Esophagus squamous epithelium (tissue), 5 donors: Measurements from ENCODE around the gene TADA3. TPM values are rescaled to one million over a fixed set of nuclear protein-coding genes. Genes with fewer than 3 reads are reported as not detected.
A peak's percentile ranks its signal among the peaks of the same experiment; 100 is the strongest.

ENCODE experiments used
- DNase-seq: peaks from one replicate; lab custom pipeline; 2025; lab: John Stamatoyannopoulos, UW
- H3K27ac ChIP-seq, 4 donors: fragments of 200-600 bp; sonication (generic); one replicate each; pipeline ENCODE4 v1.5.1; 2016 to 2019; ENCODE audit warnings: mild to moderate bottlenecking in 1 of 4
- H3K27me3 ChIP-seq, 4 donors: fragments of 200-600 bp; sonication (generic); 1 replicate in 3 of 4; 2 replicates in 1 of 4; pipeline versions ENCODE4 v1.5.1 to v1.6.0; 2017 to 2021; ENCODE audit warnings: antibody characterized with exemption in 1 of 4
- H3K36me3 ChIP-seq, 3 donors: fragments of 200-600 bp; sonication (generic); one replicate each; pipeline ENCODE4 v1.5.1; 2016 to 2019
- H3K4me1 ChIP-seq, 3 donors: fragments of 200-600 bp; sonication (generic); one replicate each; pipeline ENCODE4 v1.5.1; 2017 to 2019
- H3K4me3 ChIP-seq, 4 donors: fragments of 200-600 bp; sonication (generic); 1 replicate in 3 of 4; 2 replicates in 1 of 4; pipeline ENCODE4 v1.5.1; 2016 to 2019; ENCODE audit warnings: mild to moderate bottlenecking in 2 of 4, moderate library complexity in 1 of 4
- H3K9me3 ChIP-seq, 3 donors: fragments of 200-600 bp; sonication (generic); one replicate each; pipeline ENCODE4 v1.5.1; 2016 to 2019
- CTCF ChIP-seq, 6 experiments: fragments of 450-650 bp in 4 of 6; fragments of 200-600 bp in 2 of 6; sonication (generic) in 2 of 6; IDR thresholded peaks; one replicate each; pipeline ENCODE4 v1.5.1; 2016 to 2019; ENCODE audit warnings: antibody characterized with exemption in 6 of 6, mild to moderate bottlenecking in 4 of 6, moderate library complexity in 4 of 6
- POLR2A ChIP-seq, 4 donors: fragments of 450-650 bp; IDR thresholded peaks; one replicate each; pipeline ENCODE4 v1.6.1; 2017; ENCODE audit warnings: antibody characterized with exemption in 4 of 4, mild to moderate bottlenecking in 4 of 4, moderate library complexity in 3 of 4
- WGBS, 2 donors: methylation state at CpG; one replicate each; pipeline ENCODE4 v1.1.5; 2018; 5-methylcytosine and 5-hydroxymethylcytosine counted together
- intact Hi-C: fragments of 100-400 bp; cut with DNase I; formaldehyde crosslinking; loops from one replicate; pipeline ENCODE4 v1.15.0; 2022
- total RNA-seq, 4 donors: library from RNA; depleted of rRNA; stranded (reverse); fragments of >200 nt; gene quantifications; one replicate each; pipeline ENCODE4 v1.1.0, GENCODE V29; 2016
- donor health status: DM: yes; HTN: yes; CAD: no.

Gene TADA3
- total RNA-seq, 4 donors from 2014 or later = 34.7 to 54.4 (median 44.8) TPM

GRCh38 chr3:9779721-9780457 lies 12.4 kb downstream of the TADA3 start:
- peak overlapping the region; percentile 13 to 76 (median 34) for H3K27ac ChIP-seq
- intact Hi-C loops = no loop called here
- H3K4me1 ChIP-seq = peaks cover 0 to 32% (median 4%) of the 10 kb centered on the region in 3 donors
- TF ChIP-seq CTCF (IDR thresholded peaks at IDR 0.05) = no peak
- H3K36me3 ChIP-seq = peaks cover 5 to 60% (median 5%) of the 10 kb centered on the region in 3 donors
- no peak for DNase-seq
- 53 to 59% methylated on average over 3 to 5 of the region's 8 CpGs for WGBS, 2 donors
- H3K27me3 ChIP-seq = no peaks in the 10 kb centered on the region
- no peaks in the 10 kb centered on the region for H3K9me3 ChIP-seq
- no peak overlapping the region for H3K4me3 ChIP-seq

GRCh38 chr3:9779075-9779593 lies 13.1 kb downstream of the TADA3 start:
- TF ChIP-seq POLR2A (IDR thresholded peaks at IDR 0.05) = no peak
- no peak for TF ChIP-seq CTCF (IDR thresholded peaks at IDR 0.05)
- DNase-seq = no peak
- Histone ChIP-seq H3K27me3 (no peaks in the 10 kb centered on the region), H3K4me3 (no peak overlapping the region), H3K27ac (no peak overlapping the region), H3K9me3 (no peaks in the 10 kb centered on the region), H3K36me3 (peaks cover 5 to 52% (median 5%) of the 10 kb centered on the region in 3 donors), H3K4me1 (peaks cover 0 to 32% (median 4%) of the 10 kb centered on the region in 3 donors)
- intact Hi-C loops = no loop called here
- 79 to 82% methylated on average over 3 of the region's 6 CpGs for WGBS, 2 donors

- peaks cover 0 to 45% (median 5%) of the 10 kb centered on the region in 3 donors for H3K36me3 ChIP-seq
- no peaks in the 10 kb centered on the region for H3K9me3 ChIP-seq
- WGBS, 2 donors = 76 to 83% methylated on average over 4 to 5 of the region's 5 CpGs
- no peak for DNase-seq
- peaks cover 0 to 32% (median 4%) of the 10 kb centered on the region in 3 donors for H3K4me1 ChIP-seq
- no peak overlapping the region for H3K4me3 ChIP-seq
- no peak overlapping the region for H3K27ac ChIP-seq
- intact Hi-C loops = no loop called here
- TF ChIP-seq CTCF (IDR thresholded peaks at IDR 0.05) = no peak
- no peak for TF ChIP-seq POLR2A (IDR thresholded peaks at IDR 0.05)
- H3K27me3 ChIP-seq = no peaks in the 10 kb centered on the region
Observed at GRCh38 chr3:9778143-9779074, 13.9 kb downstream of the TADA3 start.

GRCh38 chr3:9777694-9778021 lies 14.6 kb downstream of the TADA3 start:
- no peak overlapping the region for H3K4me3 ChIP-seq
- no peak overlapping the region for H3K27ac ChIP-seq
- intact Hi-C loops = no loop called here
- H3K36me3 ChIP-seq = peaks cover 0 to 37% (median 5%) of the 10 kb centered on the region in 3 donors
- H3K4me1 ChIP-seq = peaks cover 0 to 32% (median 4%) of the 10 kb centered on the region in 3 donors
- TF ChIP-seq CTCF (IDR thresholded peaks at IDR 0.05) = no peak
- TF ChIP-seq POLR2A (IDR thresholded peaks at IDR 0.05) = no peak
- H3K9me3 ChIP-seq = no peaks in the 10 kb centered on the region
- WGBS, 2 donors = 83 to 100% methylated on average over 1 of the region's 1 CpG
- no peak for DNase-seq
- no peaks in the 10 kb centered on the region for H3K27me3 ChIP-seq
